ENCODE measurements around the gene NUDT3. TPM values are rescaled to one million over a fixed set of nuclear protein-coding genes. Genes with fewer than 3 reads are reported as not detected.

The NUDT3 gene
- total and polyA plus RNA-seq, 9 of the 15 experiments (the other 6 are each of a cell fraction or from before 2014, with no cell fraction given): 5.4 to 81.2 (median 56.4) TPM

- TF ChIP-seq CUX1 (CRISPR knock-in tag; IDR thresholded peaks at IDR 0.05) (no peak), FOXA3 (CRISPR knock-in tag; conservative IDR thresholded peaks at IDR 0.05 in 1 of 2, IDR thresholded peaks at IDR 0.05 in 1 of 2) (0 out of 4 replicates have a peak, but pooled peaks of 1 of the 2 experiments have one; percentile 44), ETV5 (CRISPR knock-in tag; IDR thresholded peaks at IDR 0.05; ENCODE audit: low read depth) (no peak), KLF16 (IDR thresholded peaks at IDR 0.05) (peak; percentile 73; the same call in 1 of the 2 replicates), SMARCB1 (IDR thresholded peaks at IDR 0.05; ENCODE audit: insufficient read length, low read depth) (no peak), ZNF511 (CRISPR knock-in tag; IDR thresholded peaks at IDR 0.05) (no peak), ZNF780A (CRISPR knock-in tag; IDR thresholded peaks at IDR 0.05) (no peak), GABPB2 (CRISPR knock-in tag; conservative IDR thresholded peaks at IDR 0.05) (no peak), RNF2 (IDR thresholded peaks at IDR 0.05) (peak; percentile 78), CTCF (IDR thresholded peaks at IDR 0.05 in 2 of 3, conservative IDR thresholded peaks at IDR 0.05 in 1 of 3; ENCODE audit: insufficient read depth in 2 of 3, low read depth in 1 of 3, low read length in 3 of 3) (peak in 2 of 3 experiments; percentile 13 to 18; a peak in 2 of 6 replicates), ASH1L (IDR thresholded peaks at IDR 0.05; ENCODE audit: borderline replicate concordance, low read depth, partially characterized antibody) (no peak), ZNF384 (IDR thresholded peaks at IDR 0.05; ENCODE audit: low read depth, low read length) (0 out of 2 replicates have a peak, but pooled peaks have one; percentile 6), ZNF23 (CRISPR knock-in tag; IDR thresholded peaks at IDR 0.05) (no peak)
- TF ChIP-seq, protein P1, sequence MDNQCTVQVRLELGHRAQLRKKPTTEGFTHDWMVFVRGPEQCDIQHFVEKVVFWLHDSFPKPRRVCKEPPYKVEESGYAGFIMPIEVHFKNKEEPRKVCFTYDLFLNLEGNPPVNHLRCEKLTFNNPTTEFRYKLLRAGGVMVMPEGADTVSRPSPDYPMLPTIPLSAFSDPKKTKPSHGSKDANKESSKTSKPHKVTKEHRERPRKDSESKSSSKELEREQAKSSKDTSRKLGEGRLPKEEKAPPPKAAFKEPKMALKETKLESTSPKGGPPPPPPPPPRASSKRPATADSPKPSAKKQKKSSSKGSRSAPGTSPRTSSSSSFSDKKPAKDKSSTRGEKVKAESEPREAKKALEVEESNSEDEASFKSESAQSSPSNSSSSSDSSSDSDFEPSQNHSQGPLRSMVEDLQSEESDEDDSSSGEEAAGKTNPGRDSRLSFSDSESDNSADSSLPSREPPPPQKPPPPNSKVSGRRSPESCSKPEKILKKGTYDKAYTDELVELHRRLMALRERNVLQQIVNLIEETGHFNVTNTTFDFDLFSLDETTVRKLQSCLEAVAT (IDR thresholded peaks at IDR 0.05): no peak
- TF ChIP-seq, protein P2, sequence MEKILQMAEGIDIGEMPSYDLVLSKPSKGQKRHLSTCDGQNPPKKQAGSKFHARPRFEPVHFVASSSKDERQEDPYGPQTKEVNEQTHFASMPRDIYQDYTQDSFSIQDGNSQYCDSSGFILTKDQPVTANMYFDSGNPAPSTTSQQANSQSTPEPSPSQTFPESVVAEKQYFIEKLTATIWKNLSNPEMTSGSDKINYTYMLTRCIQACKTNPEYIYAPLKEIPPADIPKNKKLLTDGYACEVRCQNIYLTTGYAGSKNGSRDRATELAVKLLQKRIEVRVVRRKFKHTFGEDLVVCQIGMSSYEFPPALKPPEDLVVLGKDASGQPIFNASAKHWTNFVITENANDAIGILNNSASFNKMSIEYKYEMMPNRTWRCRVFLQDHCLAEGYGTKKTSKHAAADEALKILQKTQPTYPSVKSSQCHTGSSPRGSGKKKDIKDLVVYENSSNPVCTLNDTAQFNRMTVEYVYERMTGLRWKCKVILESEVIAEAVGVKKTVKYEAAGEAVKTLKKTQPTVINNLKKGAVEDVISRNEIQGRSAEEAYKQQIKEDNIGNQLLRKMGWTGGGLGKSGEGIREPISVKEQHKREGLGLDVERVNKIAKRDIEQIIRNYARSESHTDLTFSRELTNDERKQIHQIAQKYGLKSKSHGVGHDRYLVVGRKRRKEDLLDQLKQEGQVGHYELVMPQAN (IDR thresholded peaks at IDR 0.05; ENCODE audit: borderline replicate concordance): 0 out of 2 replicates have a peak, but pooled peaks have one; percentile 39
These were observed 107.7 kb downstream of the NUDT3 start (continued) for GRCh38 chr6:34284563-34285447.
